Measurements from ENCODE around the gene ZNF467. TPM values are rescaled to one million over a fixed set of nuclear protein-coding genes. Genes with fewer than 3 reads are reported as not detected.

Gene ZNF467
- total RNA-seq, 1 donor from 2014 or later = 64.2 TPM

GRCh38 chr7:149780056-149780455 is 6.7 kb upstream of the ZNF467 start:
- Mint-ChIP-seq H3K27me3 (ENCODE audit: unreplicated experiment) (peaks cover 12% of the 10 kb centered on the region), H3K9me3 (ENCODE audit: unreplicated experiment) (no peaks in the 10 kb centered on the region), H3K4me1 (ENCODE audit: unreplicated experiment) (peaks cover 19% of the 10 kb centered on the region), H3K4me3 (ENCODE audit: unreplicated experiment) (no peak overlapping the region), H3K36me3 (ENCODE audit: low read depth, unreplicated experiment) (no peaks in the 10 kb centered on the region), H3K27ac (ENCODE audit: unreplicated experiment) (no peak overlapping the region)
- TF ChIP-seq, protein P1, sequence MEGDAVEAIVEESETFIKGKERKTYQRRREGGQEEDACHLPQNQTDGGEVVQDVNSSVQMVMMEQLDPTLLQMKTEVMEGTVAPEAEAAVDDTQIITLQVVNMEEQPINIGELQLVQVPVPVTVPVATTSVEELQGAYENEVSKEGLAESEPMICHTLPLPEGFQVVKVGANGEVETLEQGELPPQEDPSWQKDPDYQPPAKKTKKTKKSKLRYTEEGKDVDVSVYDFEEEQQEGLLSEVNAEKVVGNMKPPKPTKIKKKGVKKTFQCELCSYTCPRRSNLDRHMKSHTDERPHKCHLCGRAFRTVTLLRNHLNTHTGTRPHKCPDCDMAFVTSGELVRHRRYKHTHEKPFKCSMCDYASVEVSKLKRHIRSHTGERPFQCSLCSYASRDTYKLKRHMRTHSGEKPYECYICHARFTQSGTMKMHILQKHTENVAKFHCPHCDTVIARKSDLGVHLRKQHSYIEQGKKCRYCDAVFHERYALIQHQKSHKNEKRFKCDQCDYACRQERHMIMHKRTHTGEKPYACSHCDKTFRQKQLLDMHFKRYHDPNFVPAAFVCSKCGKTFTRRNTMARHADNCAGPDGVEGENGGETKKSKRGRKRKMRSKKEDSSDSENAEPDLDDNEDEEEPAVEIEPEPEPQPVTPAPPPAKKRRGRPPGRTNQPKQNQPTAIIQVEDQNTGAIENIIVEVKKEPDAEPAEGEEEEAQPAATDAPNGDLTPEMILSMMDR (IDR thresholded peaks at IDR 0.05; ENCODE audit: unreplicated experiment) = no peak
- DNase-seq (ENCODE audit: low spot score) = no peak

- TF ChIP-seq, protein P1 (IDR thresholded peaks at IDR 0.05; ENCODE audit: unreplicated experiment) = no peak
- Mint-ChIP-seq H3K27me3 (ENCODE audit: unreplicated experiment) (peaks cover 13% of the 10 kb centered on the region), H3K36me3 (ENCODE audit: low read depth, unreplicated experiment) (no peaks in the 10 kb centered on the region), H3K4me1 (ENCODE audit: unreplicated experiment) (peaks cover 23% of the 10 kb centered on the region), H3K4me3 (ENCODE audit: unreplicated experiment) (no peak overlapping the region), H3K27ac (ENCODE audit: unreplicated experiment) (no peak overlapping the region), H3K9me3 (ENCODE audit: unreplicated experiment) (no peaks in the 10 kb centered on the region)
- DNase-seq (ENCODE audit: low spot score) = no peak
Measured at GRCh38 chr7:149779502-149779805, 6.1 kb upstream of the ZNF467 start.

GRCh38 chr7:149778696-149779501 is 5.5 kb upstream of the ZNF467 start:
- no peaks in the 10 kb centered on the region for H3K36me3 Mint-ChIP-seq (ENCODE audit: low read depth, unreplicated experiment)
- no peak overlapping the region for H3K4me3 Mint-ChIP-seq (ENCODE audit: unreplicated experiment)
- TF ChIP-seq, protein P1 (IDR thresholded peaks at IDR 0.05; ENCODE audit: unreplicated experiment) = no peak
- H3K9me3 Mint-ChIP-seq (ENCODE audit: unreplicated experiment) = no peaks in the 10 kb centered on the region
- H3K4me1 Mint-ChIP-seq (ENCODE audit: unreplicated experiment) = peaks cover 26% of the 10 kb centered on the region
- no peak for DNase-seq (ENCODE audit: low spot score)
- H3K27me3 Mint-ChIP-seq (ENCODE audit: unreplicated experiment) = peaks cover 14% of the 10 kb centered on the region
- H3K27ac Mint-ChIP-seq (ENCODE audit: unreplicated experiment) = peak overlapping the region; percentile 64

DNA sequence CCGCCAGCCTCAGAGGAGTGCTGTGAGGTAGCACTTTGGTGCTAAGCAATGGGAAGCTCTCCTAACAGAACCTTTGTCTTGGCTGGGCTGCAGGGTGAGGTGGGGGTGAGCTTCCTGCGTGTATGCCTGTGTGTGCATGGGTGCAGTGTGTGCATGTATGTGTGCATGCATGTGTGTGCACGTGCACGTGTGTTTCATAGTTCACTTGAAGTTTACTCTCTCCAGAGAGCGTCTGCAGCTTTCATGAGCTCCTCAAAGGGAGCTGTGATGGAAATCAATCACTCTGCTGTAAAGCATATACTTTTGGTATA is 4.9 kb upstream of the ZNF467 start:
- H3K4me1 Mint-ChIP-seq (ENCODE audit: unreplicated experiment) = peaks cover 26% of the 10 kb centered on the region
- no peaks in the 10 kb centered on the region for H3K9me3 Mint-ChIP-seq (ENCODE audit: unreplicated experiment)
- H3K27ac Mint-ChIP-seq (ENCODE audit: unreplicated experiment) = no peak overlapping the region
- no peaks in the 10 kb centered on the region for H3K36me3 Mint-ChIP-seq (ENCODE audit: low read depth, unreplicated experiment)
- H3K27me3 Mint-ChIP-seq (ENCODE audit: unreplicated experiment) = peaks cover 13% of the 10 kb centered on the region
- TF ChIP-seq, protein P1 (IDR thresholded peaks at IDR 0.05; ENCODE audit: unreplicated experiment) = no peak
- DNase-seq (ENCODE audit: low spot score) = no peak
- H3K4me3 Mint-ChIP-seq (ENCODE audit: unreplicated experiment) = no peak overlapping the region

GRCh38 chr7:149777551-149778326 is 4.4 kb upstream of the ZNF467 start:
- H3K4me3 Mint-ChIP-seq (ENCODE audit: unreplicated experiment) = no peak overlapping the region
- H3K4me1 Mint-ChIP-seq (ENCODE audit: unreplicated experiment) = peaks cover 26% of the 10 kb centered on the region
- no peak overlapping the region for H3K27ac Mint-ChIP-seq (ENCODE audit: unreplicated experiment)
- H3K36me3 Mint-ChIP-seq (ENCODE audit: low read depth, unreplicated experiment) = no peaks in the 10 kb centered on the region
- DNase-seq (ENCODE audit: low spot score) = no peak
- TF ChIP-seq, protein P1 (IDR thresholded peaks at IDR 0.05; ENCODE audit: unreplicated experiment) = no peak
- peaks cover 13% of the 10 kb centered on the region for H3K27me3 Mint-ChIP-seq (ENCODE audit: unreplicated experiment)
- no peaks in the 10 kb centered on the region for H3K9me3 Mint-ChIP-seq (ENCODE audit: unreplicated experiment)
